GM06990 (cell line): ENCODE data around the gene FAM83E.

Experiments used
- DNase-seq: peaks from one replicate; pipeline ENCODE4 v3.0.0-alpha.2; 2011; ENCODE audit not compliant: insufficient read length; ENCODE audit errors: extremely low read depth
- H3K27me3 ChIP-seq: replicated peaks from 2 replicates; pipeline ENCODE4 v1.6.0; 2011; ENCODE audit warnings: low read length; ENCODE audit not compliant: control insufficient read depth, insufficient read depth
- H3K36me3 ChIP-seq: 2 replicates; pipeline ENCODE4 v1.5.1; 2011; ENCODE audit warnings: low read length; ENCODE audit not compliant: control insufficient read depth, insufficient read depth
- H3K4me3 ChIP-seq: replicated peaks from 2 replicates; pipeline ENCODE4 v1.5.1; 2011; ENCODE audit warnings: low read depth, mild to moderate bottlenecking, control low read depth, low read length
- TF ChIP-seq, protein P1 (sequence below): IDR thresholded peaks from 2 replicates; pipeline ENCODE4 v1.5.1; 2011; ENCODE audit warnings: low read length, control low read depth, mild to moderate bottlenecking, inconsistent platforms; ENCODE audit not compliant: insufficient read depth, poor library complexity, severe bottlenecking

Gene FAM83E

DNA sequence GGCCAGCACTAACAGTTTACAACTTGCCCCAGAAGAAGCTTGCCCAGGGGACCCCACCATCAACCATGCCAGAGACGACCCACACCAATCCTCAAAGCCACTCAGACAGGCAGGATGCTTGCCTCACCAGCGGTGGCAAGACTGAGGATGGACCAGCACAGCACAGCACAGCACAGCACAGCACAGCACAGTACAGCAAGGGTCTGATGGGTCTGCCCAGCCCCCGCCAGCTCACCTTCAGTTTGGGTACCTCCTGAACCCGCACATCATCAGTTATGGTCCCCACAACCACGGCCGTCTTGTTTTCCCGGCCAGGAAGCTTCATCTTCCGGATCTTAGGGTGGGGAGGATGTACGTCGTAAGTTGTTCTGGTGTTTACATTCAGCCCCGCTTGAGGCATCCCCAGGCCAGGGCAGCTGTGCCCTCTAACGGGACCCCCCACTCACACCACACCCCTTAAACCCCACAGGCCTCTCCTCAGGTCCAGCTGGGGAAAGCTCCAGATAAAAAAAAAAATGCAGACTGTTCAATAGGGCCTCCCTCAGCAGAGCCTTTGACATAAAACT lies 1.7 kb upstream of the FAM83E start:
- Histone ChIP-seq H3K36me3 (peaks cover 35% of the 10 kb centered on the region), H3K27me3 (no peaks in the 10 kb centered on the region), H3K4me3 (peak overlapping the region; percentile 77)
- no peak for DNase-seq
- TF ChIP-seq, protein P1, sequence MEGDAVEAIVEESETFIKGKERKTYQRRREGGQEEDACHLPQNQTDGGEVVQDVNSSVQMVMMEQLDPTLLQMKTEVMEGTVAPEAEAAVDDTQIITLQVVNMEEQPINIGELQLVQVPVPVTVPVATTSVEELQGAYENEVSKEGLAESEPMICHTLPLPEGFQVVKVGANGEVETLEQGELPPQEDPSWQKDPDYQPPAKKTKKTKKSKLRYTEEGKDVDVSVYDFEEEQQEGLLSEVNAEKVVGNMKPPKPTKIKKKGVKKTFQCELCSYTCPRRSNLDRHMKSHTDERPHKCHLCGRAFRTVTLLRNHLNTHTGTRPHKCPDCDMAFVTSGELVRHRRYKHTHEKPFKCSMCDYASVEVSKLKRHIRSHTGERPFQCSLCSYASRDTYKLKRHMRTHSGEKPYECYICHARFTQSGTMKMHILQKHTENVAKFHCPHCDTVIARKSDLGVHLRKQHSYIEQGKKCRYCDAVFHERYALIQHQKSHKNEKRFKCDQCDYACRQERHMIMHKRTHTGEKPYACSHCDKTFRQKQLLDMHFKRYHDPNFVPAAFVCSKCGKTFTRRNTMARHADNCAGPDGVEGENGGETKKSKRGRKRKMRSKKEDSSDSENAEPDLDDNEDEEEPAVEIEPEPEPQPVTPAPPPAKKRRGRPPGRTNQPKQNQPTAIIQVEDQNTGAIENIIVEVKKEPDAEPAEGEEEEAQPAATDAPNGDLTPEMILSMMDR = no peak

DNA sequence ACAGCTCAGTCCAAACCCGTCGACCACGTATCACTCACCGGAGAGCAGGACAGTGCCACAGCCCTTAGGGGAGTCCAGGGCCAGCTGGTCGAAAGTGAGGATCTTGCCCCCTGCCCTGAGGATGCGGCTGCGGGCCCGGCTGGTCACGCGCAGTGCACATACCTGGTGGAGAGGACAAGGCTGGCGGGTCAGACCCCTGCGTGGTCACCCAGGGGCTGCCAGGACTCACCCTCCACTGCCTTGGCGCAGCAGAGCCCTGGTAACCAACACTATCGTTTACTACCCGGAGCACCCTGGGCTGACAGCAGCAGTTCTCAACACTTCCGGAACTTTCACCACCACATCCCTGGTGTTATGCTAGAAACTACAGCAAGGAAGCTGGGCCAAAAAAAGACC lies 1.2 kb upstream of the FAM83E start:
- TF ChIP-seq, protein P1 = no peak
- DNase-seq = no peak
- H3K27me3 ChIP-seq = no peaks in the 10 kb centered on the region
- peaks cover 35% of the 10 kb centered on the region for H3K36me3 ChIP-seq
- no peak overlapping the region for H3K4me3 ChIP-seq

DNA sequence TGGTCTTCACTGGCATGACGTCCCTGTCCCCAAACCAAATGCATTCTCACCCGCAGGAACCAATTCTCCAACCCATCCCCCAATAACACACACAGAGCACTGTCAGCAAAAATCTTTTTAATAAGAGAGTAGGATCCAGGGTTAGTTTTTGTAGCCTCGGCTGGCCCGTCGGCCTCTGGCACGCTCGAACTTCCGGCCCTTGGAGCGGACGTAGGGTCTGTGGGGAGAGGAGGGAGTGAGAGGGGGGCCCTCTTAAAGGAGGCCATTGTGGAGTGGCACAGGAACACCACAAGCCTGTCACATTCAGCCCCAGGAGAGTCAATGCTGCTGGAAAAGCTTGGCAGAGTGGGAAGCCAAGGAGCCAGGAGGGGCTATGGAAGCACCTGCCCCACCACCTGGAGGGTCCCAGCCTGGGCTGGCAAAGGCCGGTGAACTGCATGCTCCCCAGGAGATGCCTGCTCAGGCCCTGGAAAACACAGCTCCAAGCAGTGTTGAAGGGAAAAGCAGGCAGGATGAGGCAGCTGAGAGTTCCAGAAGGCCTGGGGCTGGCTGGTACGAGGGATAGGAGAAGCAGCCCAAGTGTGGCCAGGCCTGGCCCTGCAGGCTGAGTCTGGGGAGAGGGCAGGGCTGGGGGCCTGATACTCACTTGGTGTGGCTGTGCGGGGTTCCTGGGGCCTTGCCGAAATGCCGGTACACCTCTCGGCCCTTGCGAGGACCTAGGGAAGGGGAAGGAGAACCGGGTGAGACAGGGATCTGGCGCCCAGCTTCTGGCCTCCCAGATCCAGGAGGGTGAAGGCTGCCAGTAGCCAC lies 560 bp upstream of the FAM83E start:
- TF ChIP-seq, protein P1 = no peak
- Histone ChIP-seq H3K36me3 (peaks cover 35% of the 10 kb centered on the region), H3K27me3 (no peaks in the 10 kb centered on the region), H3K4me3 (no peak overlapping the region)
- no peak for DNase-seq

DNA sequence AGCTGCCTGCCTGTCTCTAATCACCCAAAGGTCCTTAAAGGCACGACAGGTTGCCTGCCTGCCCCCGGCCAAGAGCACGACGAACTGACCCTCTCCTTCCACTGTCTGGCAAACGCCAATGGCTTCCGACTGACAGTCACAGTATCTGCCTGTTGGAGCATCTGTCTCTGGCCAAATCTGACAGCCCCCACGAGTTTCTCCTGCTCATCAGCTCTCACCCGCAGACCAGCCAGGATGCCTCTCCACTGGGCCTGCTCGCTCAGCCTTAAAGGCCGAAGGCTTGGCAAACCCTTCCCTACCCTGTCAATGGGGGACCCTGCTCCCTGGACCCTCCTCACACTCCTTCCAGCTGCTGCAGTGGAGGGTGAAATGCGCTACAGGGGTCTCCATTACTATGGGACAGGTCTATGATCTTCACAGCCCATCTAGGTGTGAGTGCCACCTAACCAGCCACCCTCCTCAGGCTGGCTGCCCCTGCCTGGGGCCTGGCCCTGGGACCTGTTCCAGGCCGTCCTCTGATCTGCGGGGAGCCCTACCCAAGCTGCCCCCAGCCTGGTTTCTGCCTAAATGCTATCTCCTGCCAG lies 932 bp downstream of the FAM83E start:
- no peak for DNase-seq
- H3K36me3 ChIP-seq = peaks cover 35% of the 10 kb centered on the region
- TF ChIP-seq, protein P1 = no peak
- H3K27me3 ChIP-seq = no peaks in the 10 kb centered on the region
- no peak overlapping the region for H3K4me3 ChIP-seq

DNA sequence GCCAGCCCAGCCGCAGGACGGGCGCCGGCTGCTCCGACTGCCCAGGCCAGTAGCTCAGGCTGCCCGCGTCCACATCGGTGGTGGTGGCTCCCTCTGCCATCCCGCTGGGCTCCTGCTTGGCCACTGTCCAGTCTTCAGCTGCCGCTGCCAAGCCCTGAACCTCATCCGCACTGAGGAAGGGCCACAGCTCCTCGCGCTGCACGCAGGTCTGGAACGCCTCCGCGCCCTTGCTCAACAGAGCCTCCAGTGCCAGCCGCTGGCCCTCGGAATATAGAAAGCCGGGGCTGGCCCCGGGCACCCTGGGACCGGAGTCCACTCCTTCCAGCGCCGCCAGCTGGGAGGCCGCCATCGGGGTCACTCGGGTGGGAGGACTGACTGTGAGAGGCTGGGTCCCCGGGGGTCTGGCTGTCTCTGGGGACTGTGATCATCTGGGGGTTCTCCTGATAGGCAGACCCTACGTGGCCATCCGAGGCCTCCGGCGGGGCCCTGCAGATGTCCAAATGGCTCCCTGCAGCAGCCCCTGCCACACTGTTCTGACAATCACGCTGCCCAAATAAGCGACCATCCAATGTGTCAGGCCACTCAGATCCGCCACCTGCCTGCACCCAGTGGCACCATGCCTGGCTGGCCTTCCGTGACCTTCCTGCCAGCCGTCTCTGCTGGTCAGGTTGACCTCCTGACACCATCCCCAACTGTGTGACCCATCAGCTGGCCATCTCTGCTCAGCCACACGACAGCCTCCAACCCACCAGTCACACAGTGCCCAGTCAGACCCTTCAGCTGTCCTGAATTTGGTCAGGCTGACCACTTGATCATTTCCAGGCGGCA lies 1.6 kb downstream of the FAM83E start:
- DNase-seq = no peak
- no peak overlapping the region for H3K4me3 ChIP-seq
- H3K36me3 ChIP-seq = peaks cover 35% of the 10 kb centered on the region
- TF ChIP-seq, protein P1 = no peak
- no peaks in the 10 kb centered on the region for H3K27me3 ChIP-seq
